GM21447 (cell line): Measurements from ENCODE around the gene PRR5L.

Experiments used
- ATAC-seq: cut with Tn5 transposase; IDR thresholded peaks from one replicate; pipeline ENCODE4 v1.9.1; 2021; ENCODE audit not compliant: unreplicated experiment

PRR5L gene

DNA sequence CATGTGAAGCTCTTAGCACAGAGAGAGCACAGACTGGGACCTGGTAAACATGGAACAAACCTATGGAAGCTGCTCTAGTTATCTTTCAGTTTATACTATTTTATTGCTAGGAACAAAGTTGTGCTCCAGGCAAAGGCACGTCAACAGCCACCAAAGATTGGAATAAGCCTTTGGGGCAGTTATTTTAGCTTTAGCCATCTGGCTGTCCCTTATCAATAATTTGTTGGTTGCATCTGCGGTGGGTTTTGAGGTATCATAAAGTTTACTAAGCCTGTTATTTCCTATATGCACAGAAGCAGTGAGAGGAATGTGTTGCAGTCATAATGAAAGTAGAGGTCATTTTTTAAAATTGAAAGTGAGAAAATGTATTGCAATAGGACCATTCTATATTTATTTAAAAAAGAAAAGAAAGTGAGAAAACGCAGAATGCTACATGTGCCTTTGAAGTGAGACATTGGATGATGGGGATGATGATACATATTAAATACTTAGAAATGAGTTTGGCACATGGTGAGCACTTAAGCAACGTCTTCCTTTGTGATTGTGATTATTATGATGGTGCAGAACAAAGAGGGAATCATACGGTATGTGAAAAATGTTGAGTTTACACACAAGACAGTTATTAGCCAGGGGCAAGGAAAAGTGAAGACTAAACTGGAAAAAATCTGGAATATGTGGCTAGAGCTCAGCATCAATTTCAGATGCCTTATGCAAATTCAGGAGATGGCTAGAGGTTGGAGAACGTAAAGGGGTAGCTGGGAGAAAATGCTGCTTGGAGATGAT lies 58.3 kb downstream of the PRR5L start:
- peak; percentile 89 for ATAC-seq

DNA sequence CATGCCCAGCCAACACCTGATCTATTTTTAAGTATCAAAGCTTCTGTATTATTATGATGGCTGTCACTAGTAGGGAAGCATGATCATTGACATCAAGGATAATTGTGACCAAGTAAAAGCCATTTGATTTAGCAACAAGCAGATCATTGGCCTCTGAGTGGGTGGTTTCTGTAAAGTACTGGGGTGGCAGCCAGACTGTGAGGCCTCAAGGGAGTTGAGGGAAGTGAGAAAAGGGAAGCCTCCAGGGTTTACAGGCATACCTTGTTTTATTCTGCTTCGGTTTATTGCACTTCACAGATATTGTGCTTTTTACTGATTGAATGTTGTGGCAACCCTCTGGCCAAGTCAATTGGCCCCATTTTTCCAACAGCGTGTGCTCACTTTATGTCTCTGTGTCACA lies 60.1 kb downstream of the PRR5L start:
- peak; percentile 61 for ATAC-seq

DNA sequence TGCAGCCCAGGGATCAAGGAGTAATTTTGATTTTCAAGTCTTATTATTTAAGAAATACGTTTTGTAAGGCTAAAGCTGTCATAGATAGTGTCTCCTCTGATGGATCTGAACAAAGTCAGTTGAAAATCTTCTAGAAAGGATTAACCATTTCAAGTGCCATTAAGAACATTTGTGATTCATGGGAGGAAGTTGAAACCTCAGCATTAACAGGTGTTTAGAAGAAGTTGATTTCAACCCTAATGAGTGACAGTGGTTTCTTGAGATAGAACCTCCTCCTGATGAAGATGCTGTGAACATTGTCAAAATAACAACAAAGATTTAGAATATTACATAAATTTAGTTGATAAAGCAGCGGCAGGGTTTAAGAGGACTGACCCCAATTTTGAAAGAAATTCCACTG lies 61.7 kb downstream of the PRR5L start:
- no peak for ATAC-seq

DNA sequence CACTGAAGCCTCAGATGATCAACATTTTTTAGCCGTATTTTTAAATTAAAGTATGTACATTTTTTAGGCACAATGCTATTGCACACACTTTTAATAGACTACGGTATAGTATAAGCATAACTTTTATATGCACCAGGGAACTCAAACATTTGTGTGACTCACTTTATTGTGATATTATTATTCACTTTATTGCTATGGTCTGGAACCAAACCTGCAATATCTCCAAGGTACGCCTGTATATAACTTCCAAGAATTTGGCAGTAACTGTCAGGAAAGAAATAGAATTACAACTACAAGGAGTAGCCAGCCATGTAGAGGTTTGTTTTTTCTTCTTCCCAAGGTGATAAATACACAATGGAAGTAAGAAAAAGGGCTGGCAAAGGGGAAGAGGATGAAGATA lies 62.3 kb downstream of the PRR5L start:
- ATAC-seq: no peak

DNA sequence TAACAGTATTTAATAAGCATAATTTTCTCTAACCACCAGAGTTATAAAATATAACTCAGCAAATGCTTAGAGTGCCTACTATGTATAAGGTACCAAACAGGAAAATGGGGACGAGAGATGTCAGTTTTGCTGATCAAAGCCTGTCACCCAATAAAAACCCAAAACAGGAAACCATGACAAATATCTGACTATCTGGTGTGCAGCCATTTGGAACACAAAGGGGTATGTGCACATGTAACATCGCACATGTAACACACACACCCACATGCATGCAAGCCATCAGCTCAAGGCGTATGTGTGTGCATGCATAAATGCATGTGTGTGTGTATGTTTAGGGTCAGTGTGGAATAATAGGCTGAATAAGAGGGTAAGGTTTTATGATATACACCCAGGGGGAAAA lies 64.2 kb downstream of the PRR5L start:
- ATAC-seq: no peak

DNA sequence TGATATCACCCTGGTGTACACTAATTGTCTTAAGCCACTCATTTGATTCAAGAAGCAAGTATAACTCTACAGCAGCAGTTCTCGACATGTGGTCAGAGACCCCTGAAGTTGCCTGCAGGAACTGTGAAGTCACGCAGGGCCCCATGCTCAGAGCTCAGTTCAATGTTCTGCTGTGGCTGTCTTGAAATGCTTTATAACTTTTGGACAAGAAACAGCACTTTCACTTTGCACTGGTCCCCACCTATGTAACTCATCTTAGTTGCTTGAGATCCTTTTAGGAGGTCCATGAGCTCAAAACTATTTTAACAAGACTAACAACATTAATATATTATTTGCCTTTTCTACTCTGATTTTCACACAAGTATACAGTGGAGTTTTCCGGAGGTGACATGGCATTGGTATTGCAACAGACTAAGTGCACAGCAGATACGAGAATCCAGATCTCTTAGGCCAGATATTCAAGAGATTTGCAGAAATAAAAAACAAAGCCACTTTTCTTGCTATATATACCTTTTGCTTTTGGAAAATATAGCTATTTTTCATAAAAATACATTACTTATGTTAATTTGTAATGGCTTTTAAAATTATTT lies 64.8 kb downstream of the PRR5L start:
- no peak for ATAC-seq

DNA sequence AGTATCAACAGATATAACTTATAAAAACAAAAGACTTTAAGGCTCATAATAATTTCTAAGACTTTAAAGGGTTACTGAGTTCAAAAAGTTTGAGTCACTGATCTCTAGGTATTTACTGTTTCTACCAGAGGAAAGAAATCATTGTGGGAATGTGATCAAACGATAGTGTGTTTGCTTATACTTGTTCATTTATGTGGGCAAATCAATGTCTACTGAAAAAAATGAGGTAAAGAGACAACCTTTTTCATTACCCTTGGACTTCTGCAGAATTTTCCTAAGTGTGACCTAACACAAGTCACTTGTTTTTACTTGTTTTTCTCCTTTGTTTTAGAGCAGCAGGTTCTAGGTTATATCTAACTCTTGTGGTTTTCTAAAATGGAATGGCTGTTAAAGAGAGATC lies 65.4 kb downstream of the PRR5L start:
- ATAC-seq: no peak

DNA sequence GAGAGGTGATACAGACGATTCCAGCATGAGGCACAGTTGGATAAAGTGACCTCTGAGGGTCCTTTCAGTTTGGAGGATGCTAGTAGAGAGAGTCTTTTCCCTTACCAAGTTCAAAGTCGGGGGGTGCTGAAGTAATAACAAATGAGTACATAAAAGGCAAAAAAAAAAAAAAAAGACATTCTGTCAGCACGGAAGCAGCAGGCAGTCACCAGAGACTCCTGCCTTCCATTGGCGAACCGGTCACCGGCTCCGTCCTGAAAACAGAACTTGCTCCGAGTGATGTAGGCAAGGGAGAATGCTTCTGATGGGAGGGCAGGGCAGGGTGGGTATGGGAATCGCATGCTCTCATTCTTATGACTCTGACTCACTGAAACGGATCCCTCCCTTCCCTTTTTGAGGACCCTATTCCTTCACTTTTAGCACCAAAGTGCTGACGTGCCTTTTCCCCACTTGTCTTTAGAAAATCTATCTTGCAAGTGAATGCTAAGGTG lies 65.9 kb downstream of the PRR5L start:
- no peak for ATAC-seq

DNA sequence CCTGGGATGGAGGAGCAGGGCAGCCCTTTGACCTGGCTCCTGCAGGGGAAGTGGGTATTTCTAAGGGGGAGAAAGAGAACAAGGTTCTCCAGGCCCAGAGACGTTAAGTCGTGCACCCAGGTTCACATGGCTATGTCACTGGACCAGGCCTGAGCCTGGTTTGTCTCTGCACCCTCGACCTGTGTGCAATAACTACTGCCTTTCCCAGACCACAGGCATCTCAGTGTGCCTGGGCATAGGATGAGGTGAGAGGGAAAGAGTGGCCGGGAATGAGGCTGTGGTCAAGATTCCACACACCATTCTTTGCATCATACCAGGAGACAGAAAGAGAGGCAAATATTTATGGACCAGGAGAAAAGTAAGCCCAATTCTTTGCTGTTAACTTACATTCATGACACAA lies 66.8 kb downstream of the PRR5L start:
- no peak for ATAC-seq

DNA sequence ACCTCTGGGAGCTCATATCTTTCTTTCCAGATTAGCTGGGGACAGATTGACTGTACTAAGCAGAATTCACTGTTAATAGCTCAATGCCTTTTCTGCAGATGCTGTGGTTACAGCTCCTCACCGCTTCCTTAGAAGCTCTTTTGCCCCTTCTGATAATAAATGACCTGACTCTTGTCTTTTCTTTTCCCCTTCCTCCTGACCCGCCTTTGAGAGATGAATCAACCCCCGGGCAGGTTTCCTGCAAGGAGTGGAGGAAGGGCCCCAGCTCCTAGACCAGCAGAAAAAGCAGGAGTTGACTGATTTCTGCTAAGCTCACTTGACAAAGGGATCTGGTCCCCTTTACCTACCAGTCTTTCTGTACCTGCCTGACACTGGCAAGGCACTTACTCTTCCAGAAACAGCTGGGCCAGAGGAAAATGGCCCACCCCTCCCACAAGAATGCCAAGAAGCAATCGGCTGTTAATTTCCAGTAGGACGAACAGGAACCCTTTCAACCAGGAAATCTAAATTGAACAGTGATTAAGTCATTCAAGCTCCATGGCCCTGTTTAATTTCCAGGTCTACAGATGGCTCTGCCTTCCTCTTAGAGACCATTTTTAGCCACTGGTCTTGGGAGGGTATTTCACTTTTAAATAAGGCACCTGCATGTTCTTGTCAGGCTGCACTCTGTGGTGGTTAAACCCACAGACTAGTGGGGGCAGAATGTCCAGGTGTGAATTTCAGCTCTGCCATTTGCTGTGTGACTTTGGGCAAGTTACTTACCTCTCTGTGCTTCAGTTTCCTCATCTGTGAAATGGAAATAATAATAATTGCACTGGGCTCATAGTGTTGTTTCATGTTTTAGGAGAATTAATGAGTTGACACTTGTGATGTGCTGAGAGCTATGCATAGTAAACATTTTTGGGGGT lies 67.5 kb downstream of the PRR5L start:
- ATAC-seq: no peak

DNA sequence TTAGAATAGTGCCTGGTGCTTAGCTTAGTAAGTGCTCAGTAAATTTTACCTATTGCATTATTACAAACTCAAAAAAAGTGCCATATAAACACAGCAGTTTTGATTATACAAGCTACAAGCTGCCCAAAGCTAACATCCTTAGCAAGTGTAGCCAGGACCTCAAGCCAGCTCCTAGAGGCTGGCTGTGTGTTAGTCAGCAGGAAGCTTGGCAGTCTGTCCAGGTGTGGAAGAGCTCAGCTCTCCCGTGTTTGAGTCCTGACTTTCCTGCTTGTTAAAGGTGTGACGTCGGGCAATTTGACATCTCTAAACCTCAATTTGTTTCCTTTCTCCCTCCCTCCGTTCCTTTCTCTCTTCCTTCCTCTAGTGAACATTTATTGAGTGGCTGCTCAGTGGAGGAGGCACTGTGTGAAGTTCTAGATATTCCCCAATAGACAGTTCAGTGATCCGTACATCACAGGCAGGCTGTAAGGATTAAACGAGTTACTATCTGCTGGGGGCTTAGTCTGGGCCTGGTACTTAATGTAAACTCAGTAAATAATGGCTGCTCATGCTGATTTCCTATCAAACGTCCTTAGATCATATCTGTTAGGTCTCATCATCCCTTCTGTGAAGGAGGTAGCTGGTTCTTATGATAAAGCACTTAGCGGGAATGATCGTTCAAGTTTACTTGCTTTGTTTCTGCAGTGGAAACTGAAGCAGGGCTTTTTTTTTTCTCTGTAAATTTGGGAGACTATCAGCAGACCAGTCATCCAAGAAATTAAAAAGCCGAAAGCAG lies 68.7 kb downstream of the PRR5L start:
- no peak for ATAC-seq

DNA sequence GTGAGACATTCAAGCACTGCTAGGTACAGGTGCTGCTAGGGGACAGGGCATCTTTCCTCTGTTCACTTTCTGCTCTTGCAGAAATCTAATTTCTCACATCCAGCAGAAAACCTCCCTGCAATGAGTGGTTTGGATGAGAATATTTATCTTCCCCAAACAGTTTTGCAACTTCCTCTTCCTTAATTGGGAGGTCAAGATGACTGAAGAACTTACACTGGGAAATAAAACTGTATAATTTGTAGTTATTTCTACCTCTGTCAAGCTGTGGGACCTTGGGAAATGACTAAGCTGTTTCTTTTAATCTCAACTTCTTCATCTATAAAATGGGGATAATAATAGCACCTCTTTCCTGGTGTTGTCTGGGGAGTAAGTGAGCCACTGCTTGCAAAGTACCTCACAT lies 69.8 kb downstream of the PRR5L start:
- no peak for ATAC-seq

DNA sequence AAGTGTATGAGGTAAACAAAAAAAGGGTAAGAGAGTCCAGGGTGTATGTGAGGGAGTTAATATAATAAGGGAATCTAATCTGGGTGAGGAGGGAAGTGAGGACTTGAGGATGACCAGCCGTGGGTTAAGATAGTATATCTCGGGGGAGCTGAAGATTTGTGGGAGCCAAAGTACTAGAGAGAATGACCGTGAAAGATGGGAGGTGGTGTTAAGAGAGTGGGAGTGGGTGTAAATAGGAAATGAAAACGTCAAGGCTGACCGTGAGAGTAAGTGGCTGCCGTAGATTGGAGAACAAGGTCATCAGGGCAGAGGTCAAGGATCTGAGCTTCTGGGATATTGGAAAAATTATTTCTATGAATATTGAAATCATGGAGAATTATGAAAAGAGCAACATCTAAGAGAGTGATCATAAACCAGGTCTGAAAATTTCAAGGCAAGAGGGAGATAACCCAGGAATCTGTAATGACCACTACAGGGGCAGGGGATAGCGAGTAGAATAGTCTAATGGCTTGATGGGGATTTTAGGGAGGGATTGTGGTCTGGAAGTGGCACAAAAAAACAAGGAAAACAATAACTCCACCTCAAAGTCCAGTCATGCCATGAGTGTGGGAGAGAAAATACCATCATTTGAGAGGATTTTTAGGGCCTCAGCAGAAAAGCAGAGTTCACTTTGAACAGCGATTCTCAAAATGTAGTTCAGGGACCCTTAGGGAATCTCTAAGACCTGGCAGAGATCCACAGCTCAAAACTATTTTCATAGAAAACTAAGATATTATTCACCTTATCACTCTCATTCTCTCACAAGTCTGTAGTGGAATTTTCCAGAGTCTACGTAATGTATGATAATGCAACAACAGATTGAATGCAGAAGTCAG lies 72.0 kb downstream of the PRR5L start:
- ATAC-seq: no peak

DNA sequence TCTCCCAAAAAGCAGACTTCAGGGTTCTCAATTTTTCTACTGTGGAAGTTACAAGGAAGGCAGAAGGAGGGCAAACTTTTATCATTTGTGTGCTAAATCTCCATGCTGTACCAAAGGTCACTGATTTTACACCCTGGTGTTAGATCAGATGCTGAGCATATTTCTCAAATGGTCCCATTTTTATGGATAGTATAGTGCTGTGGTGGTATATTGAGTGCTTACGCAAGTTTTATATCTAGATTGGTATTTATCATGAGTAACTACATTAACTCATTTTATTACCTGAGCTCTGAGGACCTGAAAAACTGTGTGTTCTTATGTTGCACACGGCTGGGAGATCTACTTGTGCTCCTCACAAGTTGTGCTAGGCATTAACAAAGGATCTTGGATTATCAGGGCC lies 75.1 kb downstream of the PRR5L start:
- ATAC-seq: no peak

DNA sequence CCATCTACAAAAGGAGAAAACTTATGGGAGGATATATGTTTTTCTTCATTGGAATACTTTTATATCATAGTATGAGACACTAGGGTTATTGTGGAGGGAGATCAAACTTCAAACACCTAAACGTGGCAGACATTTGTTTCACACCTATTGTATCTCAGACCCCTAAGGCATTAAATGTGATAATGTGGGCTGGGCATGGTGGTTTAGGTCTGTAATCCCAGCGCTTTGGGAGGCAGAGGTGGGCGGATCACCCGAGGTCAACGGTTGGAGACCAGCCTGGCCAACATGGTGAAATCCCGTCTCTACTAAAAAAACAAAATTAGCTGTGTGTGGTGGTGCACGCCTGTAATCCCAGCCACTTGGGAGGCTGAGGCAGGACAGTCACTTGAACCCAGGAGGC lies 75.5 kb downstream of the PRR5L start:
- no peak for ATAC-seq

DNA sequence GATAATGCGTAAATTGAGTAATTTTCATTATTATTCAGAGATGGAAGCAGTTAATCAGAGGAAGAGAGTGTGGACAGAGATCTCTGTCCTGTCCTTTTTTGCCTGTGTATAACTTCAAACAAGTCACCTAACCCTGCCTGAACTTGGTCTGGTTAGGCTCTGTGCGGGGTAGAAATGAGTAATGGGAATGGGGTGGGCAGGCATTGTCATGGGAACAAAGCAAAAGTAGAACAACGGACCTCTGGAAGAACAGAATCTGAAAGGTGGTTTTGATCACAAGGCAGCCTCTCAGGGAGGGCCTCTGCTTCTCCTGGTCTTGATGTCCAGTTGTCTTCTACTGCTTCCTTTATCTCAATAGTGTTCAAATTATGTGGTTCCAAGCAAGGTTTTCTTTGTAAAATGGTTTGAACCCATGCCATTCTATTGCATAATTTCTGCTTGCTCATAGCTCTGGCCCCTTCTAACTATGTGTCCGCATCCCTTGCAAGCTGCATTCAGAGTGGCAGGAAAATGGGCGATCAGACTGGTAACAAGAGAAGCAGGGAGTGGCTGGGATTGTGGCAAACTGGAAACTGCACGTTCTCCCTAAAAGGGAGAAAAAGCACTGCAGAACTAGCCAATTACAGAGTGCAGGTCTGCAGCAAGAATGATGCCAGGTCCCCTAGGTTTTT lies 76.1 kb downstream of the PRR5L start:
- ATAC-seq: no peak

DNA sequence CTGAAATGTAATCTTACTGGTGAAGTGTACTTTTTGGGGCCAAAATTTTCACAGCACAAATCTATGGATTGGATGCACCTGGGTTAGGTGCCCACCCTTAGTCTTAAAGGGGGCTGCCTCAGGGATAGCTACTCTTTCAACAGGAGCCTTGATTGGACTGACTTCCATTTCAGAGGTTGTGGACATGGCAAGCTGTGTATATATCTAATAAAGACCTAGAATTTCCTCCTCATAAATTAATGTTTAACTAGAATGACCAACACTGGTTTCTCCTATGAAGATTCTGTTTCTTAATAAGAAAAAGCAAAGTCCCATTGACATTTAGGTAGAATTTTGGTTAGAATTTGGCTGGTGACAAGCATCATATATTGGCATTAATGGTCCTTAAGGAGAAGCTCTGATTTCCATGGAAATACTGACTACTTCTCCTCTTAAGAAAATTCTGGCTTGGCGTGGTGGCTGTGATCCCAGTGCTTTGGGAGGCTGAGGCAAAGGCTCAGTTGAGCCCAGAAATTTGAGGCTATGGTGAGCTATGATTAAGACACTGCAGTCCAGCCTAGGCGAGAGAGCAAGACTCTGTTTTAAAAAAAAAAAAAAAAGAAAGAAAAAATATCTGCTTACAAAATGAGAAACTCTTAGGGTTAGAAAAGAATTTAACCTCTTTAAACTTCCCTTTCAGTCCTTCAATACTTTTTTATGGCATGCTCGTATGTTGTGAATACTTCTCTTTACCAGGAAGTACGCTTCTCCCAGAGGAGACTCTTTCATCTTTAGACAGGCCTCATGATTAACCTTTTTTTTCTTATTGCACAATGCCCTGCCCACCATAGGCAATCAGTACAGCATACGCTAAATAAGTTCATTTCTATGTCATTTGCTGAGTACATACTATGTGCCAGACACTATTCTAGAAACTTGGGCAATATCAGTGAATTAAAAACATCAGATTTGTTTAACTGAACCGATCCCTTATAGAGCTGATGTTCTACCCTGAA lies 77.2 kb downstream of the PRR5L start:
- ATAC-seq: no peak

DNA sequence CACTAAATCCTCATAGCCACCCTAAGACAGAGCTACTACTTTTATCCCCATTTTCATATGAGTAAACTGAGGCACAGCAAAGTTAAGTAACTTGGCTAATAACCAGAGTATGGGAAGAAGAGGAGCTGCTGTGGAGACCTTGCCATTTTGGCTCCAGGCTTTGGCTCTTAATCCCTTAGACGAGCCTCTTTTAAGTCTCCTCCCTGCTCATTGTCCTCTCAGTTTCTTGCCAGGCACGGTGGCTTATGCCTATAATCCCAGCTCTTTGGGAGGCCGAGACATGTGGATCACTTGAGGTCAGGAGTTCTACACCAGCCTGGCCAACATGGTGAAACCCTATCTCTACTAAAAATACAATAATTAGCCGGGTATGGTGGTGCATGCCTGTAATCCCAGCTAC lies 78.6 kb downstream of the PRR5L start:
- ATAC-seq: no peak
